B cell (primary cell): Measurements from ENCODE around the gene MLLT10.

Experiments
- CTCF ChIP-seq: fragments of 200-600 bp; IDR thresholded peaks from one replicate; pipeline ENCODE4 v1.8.0; 2022; ENCODE audit warnings: antibody characterized with exemption, mild to moderate bottlenecking
- EZH2 ChIP-seq: IDR thresholded peaks from 2 replicates; pipeline ENCODE4 v1.6.1; 2012; ENCODE audit warnings: borderline replicate concordance, low read depth, mild to moderate bottlenecking, moderate library complexity, low read length; ENCODE audit not compliant: insufficient read depth, poor library complexity, severe bottlenecking

- TF ChIP-seq CTCF (peak; percentile 67), EZH2 (no peak)
These were observed 198.2 kb downstream of the MLLT10 start for GRCh38 chr10:21732067-21732772.
